Mammary epithelial cell (primary cell): ENCODE data around the gene ZBP1.

ENCODE experiments used
- CTCF ChIP-seq, 2 donors: IDR thresholded peaks in 1 of 2; conservative IDR thresholded peaks in 1 of 2; 2 replicates each; pipeline ENCODE4 v1.5.1; 2011 to 2012; ENCODE audit warnings: inconsistent platforms in 2 of 2, low read length in 2 of 2, mild to moderate bottlenecking in 2 of 2, control low read depth in 1 of 2, low read depth in 1 of 2; ENCODE audit not compliant: insufficient read depth in 1 of 2; ENCODE audit errors: extremely low read depth in 1 of 2
- EZH2 ChIP-seq: IDR thresholded peaks from 2 replicates; pipeline ENCODE4 v1.6.1; 2012; ENCODE audit warnings: low read length, inconsistent platforms, borderline replicate concordance

- TF ChIP-seq CTCF (conservative IDR thresholded peaks at IDR 0.05 in 1 of 2, IDR thresholded peaks at IDR 0.05 in 1 of 2; ENCODE audit: extremely low read depth in 1 of 2, insufficient read depth in 1 of 2, low read depth in 1 of 2, low read length in 2 of 2) (no peak), EZH2 (no peak)
These were observed 9.8 kb upstream of the ZBP1 start for GRCh38 chr20:57630061-57630460.
